Colon (tissue), 2 donors: Measurements from ENCODE around the gene CCNB1IP1.
"Not testable (repeated sequence)": the region's sequence is repeated elsewhere in the genome, so short reads cannot be mapped to it uniquely, and the experiment has no call there.

ENCODE experiments used
- FAIRE-seq: peaks from 2 replicates; lab custom pipeline; 2012; peaks lifted over from hg19 to GRCh38; lab: Jason Lieb, UNC
- donor health status: control.
- donor health status: control.

Gene CCNB1IP1

GRCh38 chr14:20332788-20333493, at the start of gene CCNB1IP1:
Gene CCNB1IP1, minus strand, starts transcription at chr14:20333279. Its CDS starts 16,756 bp downstream, at chr14:20316523.
- peak; percentile 88 for FAIRE-seq

- FAIRE-seq: no peak
Observed at GRCh38 chr14:20382526-20382925, 49.4 kb upstream of the CCNB1IP1 start.

- FAIRE-seq: no peak
Observed at GRCh38 chr14:20381341-20381740, 48.3 kb upstream of the CCNB1IP1 start.

GRCh38 chr14:20380681-20381080, 47.6 kb upstream of the CCNB1IP1 start:
- no peak for FAIRE-seq

GRCh38 chr14:20379743-20380142, 46.7 kb upstream of the CCNB1IP1 start:
- no peak for FAIRE-seq

GRCh38 chr14:20377171-20377570, 44.1 kb upstream of the CCNB1IP1 start:
- FAIRE-seq: no peak

GRCh38 chr14:20376071-20376588, 43.1 kb upstream of the CCNB1IP1 start:
- FAIRE-seq: no peak

- FAIRE-seq: no peak
Observed at GRCh38 chr14:20375471-20375870, 42.4 kb upstream of the CCNB1IP1 start.

- no peak for FAIRE-seq
Observed at GRCh38 chr14:20372796-20373195, 39.7 kb upstream of the CCNB1IP1 start.

- FAIRE-seq: no peak
Observed at GRCh38 chr14:20365928-20366327, 32.8 kb upstream of the CCNB1IP1 start.

GRCh38 chr14:20358474-20358873, 25.4 kb upstream of the CCNB1IP1 start:
- not testable (repeated sequence) for FAIRE-seq

- no peak for FAIRE-seq
Observed at GRCh38 chr14:20356422-20356821, 23.3 kb upstream of the CCNB1IP1 start.

GRCh38 chr14:20350860-20351259, 17.8 kb upstream of the CCNB1IP1 start:
- FAIRE-seq: no peak

GRCh38 chr14:20350282-20350681, 17.2 kb upstream of the CCNB1IP1 start:
- no peak for FAIRE-seq

GRCh38 chr14:20347747-20348146, 14.7 kb upstream of the CCNB1IP1 start:
- no peak for FAIRE-seq

GRCh38 chr14:20346713-20347112, 13.6 kb upstream of the CCNB1IP1 start:
- FAIRE-seq: no peak

- no peak for FAIRE-seq
Observed at GRCh38 chr14:20345366-20345765, 12.3 kb upstream of the CCNB1IP1 start.

- no peak for FAIRE-seq
Observed at GRCh38 chr14:20343862-20344220, 10.8 kb upstream of the CCNB1IP1 start.

GRCh38 chr14:20343092-20343861, 10.2 kb upstream of the CCNB1IP1 start, which contains the start of gene PARP2:
Gene PARP2, plus strand, starts transcription at chr14:20343635. Its CDS starts 7 bp downstream, at chr14:20343642.
- peak; percentile 78 for FAIRE-seq

- FAIRE-seq: no peak
Observed at GRCh38 chr14:20341646-20342045, 8.6 kb upstream of the CCNB1IP1 start.

GRCh38 chr14:20341032-20341431, 8.0 kb upstream of the CCNB1IP1 start:
- not testable (repeated sequence) for FAIRE-seq

GRCh38 chr14:20334017-20334416, 938 bp upstream of the CCNB1IP1 start:
- FAIRE-seq: no peak

GRCh38 chr14:20333494-20333841, 389 bp upstream of the CCNB1IP1 start:
- no peak for FAIRE-seq
